T-helper 2 cell treated with Interferon-gamma antibody and Interleukin-4, amounts not matched to agents 5 μg/mL and 100 μg/mL, for 36 hours (primary cell): Measurements from ENCODE around the gene PEPD.

Experiments used
- DNase-seq: peaks from one replicate; pipeline ENCODE4 v3.0.0; 2021; ENCODE audit warnings: low spot score
- H3K27ac Mint-ChIP-seq: one replicate; pipeline ENCODE4 v1.8.0; 2021; ENCODE audit warnings: mild to moderate bottlenecking, mixed read lengths
- H3K27me3 Mint-ChIP-seq: one replicate; pipeline ENCODE4 v1.8.0; 2021; ENCODE audit warnings: low read depth, mixed read lengths
- H3K36me3 Mint-ChIP-seq: one replicate; pipeline ENCODE4 v1.8.0; 2021; ENCODE audit warnings: low read depth, mixed read lengths
- H3K4me1 Mint-ChIP-seq: one replicate; pipeline ENCODE4 v1.8.0; 2021; ENCODE audit warnings: low read depth, mixed read lengths
- H3K4me3 Mint-ChIP-seq: one replicate; pipeline ENCODE4 v1.8.0; 2022; ENCODE audit warnings: mild to moderate bottlenecking, moderate library complexity, mixed read lengths
- H3K9me3 Mint-ChIP-seq: one replicate; pipeline ENCODE4 v1.8.0; 2021; ENCODE audit warnings: mixed read lengths

The PEPD gene

DNA sequence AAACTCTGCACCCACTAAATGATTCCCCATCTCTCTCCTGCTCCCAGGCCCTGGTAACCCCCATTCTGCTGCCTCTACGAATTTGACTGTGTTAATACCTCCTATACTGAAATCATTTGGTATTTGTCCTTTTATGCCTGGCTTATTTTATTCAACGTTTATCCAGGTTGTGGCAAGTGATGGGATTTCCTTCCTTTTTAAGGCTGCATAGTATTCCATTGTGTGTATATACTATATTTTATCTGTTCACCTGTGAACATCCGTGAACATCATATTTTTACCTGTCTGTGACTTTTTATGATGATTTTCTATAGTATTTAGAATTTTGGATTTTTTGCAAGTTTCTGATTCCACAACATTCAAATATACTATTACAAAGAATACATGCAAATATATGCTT, 162.0 kb downstream of the PEPD start:
- Mint-ChIP-seq H3K4me1 (no peaks in the 10 kb centered on the region), H3K4me3 (no peak overlapping the region), H3K27me3 (peaks cover 18% of the 10 kb centered on the region), H3K36me3 (no peaks in the 10 kb centered on the region), H3K27ac (no peak overlapping the region), H3K9me3 (no peaks in the 10 kb centered on the region)
- DNase-seq = no peak

DNA sequence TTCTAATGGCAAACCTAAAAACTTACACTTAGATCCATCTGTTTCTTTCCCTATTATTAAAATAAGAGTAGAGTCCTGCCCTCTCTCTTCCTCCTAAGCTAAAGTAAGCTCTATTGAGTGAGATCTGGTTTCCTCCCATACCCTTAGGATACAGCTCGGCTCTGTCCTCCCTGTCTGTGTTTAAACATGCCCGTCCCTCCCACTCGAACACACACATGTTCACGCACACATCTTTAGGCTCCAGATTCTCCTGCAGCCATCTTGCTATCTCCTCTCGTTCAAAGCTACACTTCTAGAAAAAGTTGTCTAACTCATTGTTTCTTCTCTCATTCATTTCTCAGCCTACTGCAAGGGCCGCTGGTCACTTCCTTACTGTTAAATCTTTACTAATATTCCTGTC, 163.2 kb downstream of the PEPD start:
- no peak overlapping the region for H3K4me3 Mint-ChIP-seq
- H3K36me3 Mint-ChIP-seq = no peaks in the 10 kb centered on the region
- H3K27me3 Mint-ChIP-seq = peaks cover 18% of the 10 kb centered on the region
- H3K4me1 Mint-ChIP-seq = no peaks in the 10 kb centered on the region
- H3K27ac Mint-ChIP-seq = no peak overlapping the region
- no peaks in the 10 kb centered on the region for H3K9me3 Mint-ChIP-seq
- no peak for DNase-seq

DNA sequence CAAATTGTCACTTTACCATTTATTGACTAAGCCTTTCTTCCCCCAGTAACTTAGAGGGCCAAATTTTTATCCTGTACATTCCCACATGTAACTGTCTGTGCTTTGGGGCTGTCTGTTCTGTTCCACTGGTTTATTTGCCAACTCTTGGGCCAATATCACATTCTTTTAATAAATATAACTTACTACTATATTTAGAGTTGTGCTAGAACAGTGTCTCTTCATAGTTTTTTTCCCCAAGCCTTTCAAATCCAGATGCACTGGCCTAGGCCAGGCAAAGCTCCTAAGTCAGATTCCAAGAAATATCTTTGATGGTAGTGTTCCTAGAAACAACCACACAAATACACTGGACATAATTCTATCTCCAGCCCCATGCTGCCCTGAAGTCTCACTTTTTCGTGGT, 164.0 kb downstream of the PEPD start:
- Mint-ChIP-seq H3K9me3 (no peaks in the 10 kb centered on the region), H3K4me3 (no peak overlapping the region), H3K27me3 (peaks cover 16% of the 10 kb centered on the region), H3K4me1 (no peaks in the 10 kb centered on the region), H3K27ac (no peak overlapping the region), H3K36me3 (no peaks in the 10 kb centered on the region)
- no peak for DNase-seq

DNA sequence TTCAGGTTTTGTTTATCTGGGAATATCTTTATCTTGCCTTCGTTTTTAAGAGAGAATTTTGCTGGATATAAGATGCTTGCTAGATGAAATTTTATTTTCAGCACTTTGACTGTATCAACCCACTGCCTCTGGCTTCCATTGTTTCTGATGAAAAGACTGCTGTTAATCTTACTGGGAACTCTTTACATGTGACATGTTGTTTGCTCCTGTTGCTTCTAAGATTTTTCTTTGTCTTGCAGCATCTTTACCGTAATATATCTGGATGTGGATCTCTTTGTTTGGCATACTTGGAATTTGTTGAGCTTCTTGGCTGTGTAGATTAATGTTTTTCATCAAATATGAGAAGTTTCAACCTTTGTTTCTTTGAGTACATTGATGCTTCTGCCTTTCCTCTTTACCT, 166.1 kb downstream of the PEPD start:
- Mint-ChIP-seq H3K36me3 (no peaks in the 10 kb centered on the region), H3K9me3 (no peaks in the 10 kb centered on the region), H3K27me3 (peaks cover 16% of the 10 kb centered on the region), H3K27ac (no peak overlapping the region), H3K4me3 (no peak overlapping the region), H3K4me1 (no peaks in the 10 kb centered on the region)
- DNase-seq = no peak

DNA sequence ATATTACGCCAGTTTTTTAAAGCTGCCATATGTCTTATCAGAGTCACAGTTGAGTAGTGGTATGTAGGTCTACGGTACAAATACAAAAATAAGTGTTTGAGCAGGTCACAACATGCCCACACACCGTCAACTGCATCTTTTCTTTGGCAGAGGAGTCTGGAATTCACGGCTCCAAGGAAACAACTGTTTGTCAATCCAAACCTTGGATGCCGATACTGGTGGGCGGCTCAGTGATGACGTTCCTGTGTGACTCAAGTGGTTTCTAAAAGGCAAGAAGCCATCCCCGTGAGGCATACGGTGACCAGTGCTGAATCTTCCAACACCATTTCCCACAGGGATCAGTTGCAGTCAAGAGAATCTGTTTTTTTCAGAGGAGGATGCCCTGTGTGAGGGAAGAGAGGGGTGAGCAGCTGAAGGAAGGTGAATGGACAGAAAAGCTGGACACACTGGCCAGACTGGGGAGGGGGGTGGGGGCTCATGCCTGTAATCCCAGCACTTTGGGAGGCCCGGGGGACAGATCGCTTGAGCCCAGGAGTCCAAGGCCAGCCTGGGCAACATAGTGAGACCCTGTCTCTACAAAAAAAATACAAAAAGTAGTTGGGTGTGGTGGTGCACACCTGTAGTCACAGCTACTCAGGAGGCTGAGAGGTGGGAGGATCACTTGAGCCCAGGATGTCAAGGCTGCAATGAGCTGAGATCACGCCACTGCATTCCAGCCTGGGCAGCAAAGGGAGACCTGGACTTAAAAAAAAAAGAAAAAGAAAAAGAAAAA, 170.9 kb downstream of the PEPD start:
- H3K36me3 Mint-ChIP-seq = no peaks in the 10 kb centered on the region
- H3K9me3 Mint-ChIP-seq = no peaks in the 10 kb centered on the region
- peaks cover 5% of the 10 kb centered on the region for H3K27me3 Mint-ChIP-seq
- H3K4me3 Mint-ChIP-seq = no peak overlapping the region
- no peak for DNase-seq
- H3K4me1 Mint-ChIP-seq = no peaks in the 10 kb centered on the region
- no peak overlapping the region for H3K27ac Mint-ChIP-seq

DNA sequence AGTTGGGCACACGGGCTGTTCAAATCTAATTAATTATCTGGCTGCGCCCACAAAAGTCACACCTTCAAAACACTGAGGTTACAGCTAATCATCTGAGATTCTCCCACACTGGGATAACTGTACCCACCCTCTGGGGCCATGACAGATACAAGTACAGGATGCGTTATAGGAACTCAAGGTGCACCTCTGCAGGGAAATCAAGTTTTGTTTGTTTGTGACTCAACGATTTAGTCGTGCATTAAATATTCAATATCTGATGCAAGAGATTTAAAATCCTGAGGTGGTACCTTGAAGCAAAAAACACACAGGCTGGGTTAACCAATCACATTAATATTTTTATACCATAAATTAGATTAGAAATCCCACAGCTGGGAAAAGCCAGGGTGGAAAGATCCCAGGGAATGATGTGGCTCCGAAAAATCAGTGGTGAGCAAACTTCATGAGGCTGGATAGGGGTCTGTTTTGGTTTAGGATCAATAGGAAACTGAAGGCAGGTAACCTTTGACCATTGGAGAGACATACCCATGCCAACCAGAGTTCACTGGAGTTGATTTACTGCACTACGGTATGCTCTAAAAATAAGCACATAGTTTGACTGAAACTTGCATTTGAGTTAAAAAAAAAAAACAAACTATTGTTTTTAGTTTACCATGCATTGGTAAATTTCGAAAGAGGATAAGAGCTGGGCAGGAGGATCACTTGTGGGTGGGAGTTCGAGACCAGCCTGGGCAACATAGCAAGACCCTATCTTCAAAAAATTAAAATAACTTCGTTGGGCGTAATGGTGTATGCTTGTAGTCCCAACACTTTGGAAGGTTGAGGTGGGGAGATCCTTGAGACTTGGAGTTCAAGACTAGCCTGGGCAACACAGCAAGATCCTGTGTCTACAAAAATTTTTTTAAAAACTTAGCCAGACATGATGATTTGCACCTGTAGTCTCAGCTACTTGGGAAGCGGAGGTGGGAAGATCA, 172.0 kb downstream of the PEPD start:
- DNase-seq = no peak
- H3K27me3 Mint-ChIP-seq = peaks cover 5% of the 10 kb centered on the region
- H3K36me3 Mint-ChIP-seq = no peaks in the 10 kb centered on the region
- no peaks in the 10 kb centered on the region for H3K9me3 Mint-ChIP-seq
- H3K27ac Mint-ChIP-seq = no peak overlapping the region
- no peaks in the 10 kb centered on the region for H3K4me1 Mint-ChIP-seq
- no peak overlapping the region for H3K4me3 Mint-ChIP-seq

DNA sequence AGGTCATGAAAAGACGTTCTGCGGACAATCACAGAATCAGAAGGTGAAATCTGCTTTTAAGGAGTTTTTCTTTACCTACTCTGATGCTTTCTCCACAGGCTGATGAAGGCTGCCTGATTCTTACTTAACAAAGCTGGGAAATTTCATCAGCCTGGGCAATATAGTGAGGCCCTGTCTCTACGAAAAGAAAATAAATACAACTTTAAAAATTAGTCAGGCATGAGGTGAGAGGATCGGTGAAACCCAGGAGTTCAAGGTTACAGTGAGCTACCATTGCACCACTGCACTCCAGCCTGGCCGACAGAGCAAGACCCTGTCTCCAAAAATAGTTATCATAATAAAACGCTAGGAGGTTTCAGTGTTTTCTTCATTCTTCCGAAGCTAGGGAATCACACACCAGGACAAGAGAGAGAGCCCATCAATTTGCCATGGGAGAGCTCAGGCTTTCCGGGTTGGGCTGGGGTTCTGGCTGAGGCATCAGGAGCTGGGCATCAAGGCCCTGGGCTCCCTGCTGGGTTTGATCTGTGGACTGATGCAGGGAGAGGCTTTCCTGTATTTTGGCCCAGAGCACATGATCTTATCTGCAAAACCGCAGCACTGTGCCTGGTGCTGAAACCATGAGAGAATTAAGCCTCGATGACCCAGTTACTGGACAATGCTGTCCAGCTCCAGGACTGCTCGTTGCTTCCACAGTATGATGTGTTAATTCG, 173.1 kb downstream of the PEPD start:
- H3K27ac Mint-ChIP-seq = no peak overlapping the region
- H3K27me3 Mint-ChIP-seq = peaks cover 9% of the 10 kb centered on the region
- no peaks in the 10 kb centered on the region for H3K9me3 Mint-ChIP-seq
- no peaks in the 10 kb centered on the region for H3K36me3 Mint-ChIP-seq
- H3K4me3 Mint-ChIP-seq = no peak overlapping the region
- no peak for DNase-seq
- H3K4me1 Mint-ChIP-seq = no peaks in the 10 kb centered on the region

DNA sequence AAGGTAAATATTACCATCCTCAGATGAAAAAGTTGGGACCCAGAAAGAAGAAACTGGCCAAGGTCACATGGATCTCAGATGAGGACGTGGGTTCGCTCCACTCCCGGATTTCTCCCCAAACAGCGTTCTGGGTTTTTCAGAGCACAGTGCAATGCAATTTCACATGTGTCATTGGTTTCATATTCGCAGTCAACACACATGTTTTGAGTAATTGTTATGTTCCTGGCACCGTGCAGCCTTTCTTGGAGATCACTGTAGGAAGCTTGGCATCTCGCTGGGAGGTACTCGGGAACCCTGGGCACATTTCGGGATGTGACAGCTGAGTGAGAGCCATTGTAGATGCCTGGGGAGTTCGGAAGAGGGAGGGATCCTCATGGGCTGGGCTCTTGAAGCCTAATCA, 174.3 kb downstream of the PEPD start:
- H3K9me3 Mint-ChIP-seq = no peaks in the 10 kb centered on the region

DNA sequence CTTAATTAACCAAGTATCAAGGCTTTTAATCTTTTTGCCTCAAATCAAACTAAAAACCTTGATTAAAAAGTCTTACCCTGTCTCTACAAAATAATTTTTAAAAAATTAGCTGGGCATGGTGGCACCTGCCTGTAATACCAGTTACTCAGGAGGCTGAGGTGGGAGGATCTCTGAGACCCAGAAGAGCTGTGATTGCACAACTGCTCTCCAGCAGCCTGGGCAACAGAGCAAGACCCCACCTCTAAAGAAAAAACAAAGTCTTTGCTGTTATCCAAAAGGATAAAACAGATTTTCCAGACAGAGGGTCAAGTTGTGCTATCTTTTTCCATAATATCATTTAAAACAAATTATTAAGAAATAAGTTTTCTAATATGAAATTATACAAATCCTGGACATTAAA, 174.9 kb downstream of the PEPD start:
- Mint-ChIP-seq H3K27me3 (peaks cover 15% of the 10 kb centered on the region), H3K36me3 (no peaks in the 10 kb centered on the region), H3K9me3 (no peaks in the 10 kb centered on the region), H3K4me3 (no peak overlapping the region), H3K4me1 (no peaks in the 10 kb centered on the region), H3K27ac (no peak overlapping the region)
- DNase-seq = no peak

More for the DNA sequence above, 174.3 kb downstream of the PEPD start:
- H3K27ac Mint-ChIP-seq = no peak overlapping the region
- no peak overlapping the region for H3K4me3 Mint-ChIP-seq
- no peaks in the 10 kb centered on the region for H3K36me3 Mint-ChIP-seq
- peaks cover 13% of the 10 kb centered on the region for H3K27me3 Mint-ChIP-seq
- DNase-seq = no peak
- no peaks in the 10 kb centered on the region for H3K4me1 Mint-ChIP-seq

DNA sequence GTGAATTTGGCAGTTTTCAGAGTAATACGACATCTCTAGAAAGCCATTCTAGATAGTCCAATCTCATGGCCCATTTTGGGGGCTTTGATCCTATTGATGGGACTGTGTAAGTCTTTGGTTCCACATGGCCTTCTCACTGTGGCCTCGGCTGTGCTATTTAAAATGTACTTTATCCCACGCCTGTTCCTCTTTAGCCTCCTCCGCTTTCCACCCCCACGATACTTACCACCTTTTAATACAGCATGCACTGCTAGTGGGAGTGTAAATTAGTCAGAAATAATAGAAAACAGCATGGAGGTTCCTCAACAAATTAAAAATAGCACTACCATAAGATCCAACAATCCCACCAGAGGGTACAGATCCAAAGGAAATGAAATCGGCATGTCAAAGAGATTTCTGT, 176.4 kb downstream of the PEPD start:
- no peak for DNase-seq
- Mint-ChIP-seq H3K27ac (no peak overlapping the region), H3K4me1 (no peaks in the 10 kb centered on the region), H3K4me3 (no peak overlapping the region), H3K27me3 (peaks cover 18% of the 10 kb centered on the region), H3K36me3 (no peaks in the 10 kb centered on the region), H3K9me3 (no peaks in the 10 kb centered on the region)

DNA sequence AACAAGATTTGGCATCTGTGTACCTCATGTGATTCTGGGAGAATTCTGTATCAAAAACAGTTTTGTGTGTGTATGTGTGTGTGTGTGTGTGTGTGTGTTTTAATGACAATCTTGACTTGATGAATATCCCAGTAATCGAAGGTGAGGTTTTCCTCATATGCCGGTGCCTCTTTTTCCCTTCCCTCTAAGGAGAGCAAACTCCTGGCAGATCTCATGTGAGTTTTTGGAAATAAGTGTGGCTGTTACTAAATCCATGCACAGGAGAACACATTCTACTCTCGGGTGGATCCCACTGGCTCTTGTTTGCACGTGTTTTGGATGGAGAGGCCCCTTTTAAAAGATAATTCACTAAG, 177.0 kb downstream of the PEPD start:
- no peaks in the 10 kb centered on the region for H3K9me3 Mint-ChIP-seq
- no peak for DNase-seq
- peaks cover 19% of the 10 kb centered on the region for H3K27me3 Mint-ChIP-seq
- H3K27ac Mint-ChIP-seq = no peak overlapping the region
- no peaks in the 10 kb centered on the region for H3K36me3 Mint-ChIP-seq
- no peak overlapping the region for H3K4me3 Mint-ChIP-seq
- H3K4me1 Mint-ChIP-seq = no peaks in the 10 kb centered on the region

DNA sequence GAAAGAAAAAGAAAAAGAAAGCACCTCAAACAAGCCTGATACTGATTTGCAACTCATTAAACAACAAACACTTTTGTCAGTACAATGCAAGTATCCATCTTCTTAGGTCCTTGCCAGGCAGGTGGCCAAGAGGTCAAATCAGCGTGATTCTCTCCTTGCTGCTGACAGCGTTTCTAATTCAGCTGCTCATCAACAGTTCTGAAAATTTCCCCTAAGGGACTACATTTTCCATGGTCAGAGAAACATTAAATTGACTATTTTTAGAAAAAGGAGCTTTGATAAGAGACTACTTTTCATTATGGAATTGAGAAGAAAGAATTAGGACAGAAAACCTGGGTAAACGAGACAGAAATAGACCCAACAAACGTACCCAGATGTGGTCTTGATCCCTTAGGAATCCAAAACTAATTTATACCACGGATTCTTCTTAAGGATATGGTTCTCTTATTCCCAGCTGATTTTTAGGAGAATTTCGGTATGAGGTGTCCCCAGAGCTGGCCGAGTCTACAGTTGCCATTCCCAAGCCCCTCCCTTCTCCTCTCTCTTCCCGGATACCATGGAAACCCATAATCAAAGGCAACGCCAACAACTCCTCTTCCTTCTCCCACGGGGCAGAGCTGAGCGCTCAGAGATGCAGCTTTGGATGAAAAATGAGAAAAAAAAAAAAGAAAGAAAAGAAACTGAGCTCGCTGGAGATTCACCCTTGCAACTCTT, 177.6 kb downstream of the PEPD start:
- H3K36me3 Mint-ChIP-seq = no peaks in the 10 kb centered on the region
- no peak overlapping the region for H3K27ac Mint-ChIP-seq
- H3K27me3 Mint-ChIP-seq = peaks cover 23% of the 10 kb centered on the region
- no peaks in the 10 kb centered on the region for H3K4me1 Mint-ChIP-seq
- DNase-seq = no peak
- H3K4me3 Mint-ChIP-seq = no peak overlapping the region
- H3K9me3 Mint-ChIP-seq = no peaks in the 10 kb centered on the region

DNA sequence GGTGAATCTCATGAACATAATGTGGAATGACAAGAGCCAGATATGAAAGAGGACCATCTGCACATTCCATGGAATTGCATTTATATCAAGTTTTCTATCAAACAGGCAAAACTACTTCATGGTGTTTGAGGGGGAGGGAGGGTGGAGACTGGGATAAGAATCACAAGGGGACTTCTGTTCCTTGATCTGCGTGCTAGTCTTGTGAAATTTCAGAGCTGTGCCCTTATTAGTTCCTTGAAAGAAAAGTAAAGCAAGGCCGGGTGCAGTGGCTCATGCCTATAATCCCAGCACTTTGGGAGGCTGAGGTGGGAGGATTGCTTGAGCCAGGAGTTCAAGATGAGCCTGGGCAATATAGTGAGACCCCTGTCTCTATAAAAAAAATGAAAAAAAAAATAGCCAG, 178.3 kb downstream of the PEPD start:
- Mint-ChIP-seq H3K27ac (no peak overlapping the region), H3K4me1 (no peaks in the 10 kb centered on the region), H3K9me3 (no peaks in the 10 kb centered on the region), H3K27me3 (peaks cover 27% of the 10 kb centered on the region), H3K36me3 (no peaks in the 10 kb centered on the region), H3K4me3 (no peak overlapping the region)
- DNase-seq = no peak
